GM12878 (cell line): ENCODE measurements around the gene UTS2R. TPM values are rescaled to one million over a fixed set of nuclear protein-coding genes. Genes with fewer than 3 reads are reported as not detected.

Experiments
- ATAC-seq: fragments of 200-7000 bp; cut with Tn5 transposase; 3 replicates; pipeline ENCODE4 v1.9.1; 2020; ENCODE audit warnings: mild to moderate bottlenecking, moderate library complexity
- BruUV-seq: library from RNA; stranded (reverse); fragments of 400-500 nt; replicated peaks from 2 replicates; lab custom pipeline; 2021; lab: Mats Ljungman, UMichigan
- CTCF ChIA-PET: fragments of 300-600 bp; sonication (Branson Sonifier 250); formaldehyde crosslinking; extraction: SDS; loops from one replicate; lab custom pipeline; 2021; ENCODE audit warnings: inconsistent platforms; lab: Yijun Ruan, JAX
- POLR2A ChIA-PET: fragments of 350-600 bp; formaldehyde crosslinking; extraction: SDS; loops from one replicate; lab custom pipeline; 2021; ENCODE audit warnings: inconsistent platforms; lab: Charles Lee
- RAD21 ChIA-PET: fragments of 300-600 bp; sonication (Branson Sonifier 250); formaldehyde crosslinking; loops from one replicate; lab custom pipeline; 2023; ENCODE audit warnings: antibody characterized with exemption; ENCODE audit not compliant: unreplicated experiment; lab: Charles Lee
- SMC1A ChIA-PET: fragments of 300-600 bp; sonication (Branson Sonifier 250); formaldehyde crosslinking; loops from one replicate; lab custom pipeline; 2023; ENCODE audit not compliant: unreplicated experiment, uncharacterized antibody; lab: Charles Lee
- DNase-seq: peaks from one replicate; pipeline ENCODE4 v3.0.0-alpha.2; 2011; ENCODE audit warnings: low read depth, low spot score
- FAIRE-seq: peaks from 3 replicates; lab custom pipeline; 2011; peaks lifted over from hg19 to GRCh38; lab: Jason Lieb, UNC
- H2AFZ ChIP-seq: 2 replicates; pipeline ENCODE4 v1.6.0; 2011; ENCODE audit warnings: low read depth, low read length, control low read depth; ENCODE audit not compliant: control insufficient read depth
- H3K27ac ChIP-seq: 2 replicates; pipeline ENCODE4 v1.5.1; 2011; ENCODE audit warnings: control low read depth; ENCODE audit not compliant: control insufficient read depth, insufficient read depth
- H3K27me3 ChIP-seq, 2 experiments: replicated peaks in 1 of 2; 2 replicates each; pipeline versions ENCODE4 v1.6.0 to v1.6.1; 2011; ENCODE audit warnings: low read length in 1 of 2; ENCODE audit not compliant: control insufficient read depth in 2 of 2, insufficient read depth in 2 of 2
- H3K36me3 ChIP-seq, 2 experiments: 2 replicates each; pipeline ENCODE4 v1.5.1; 2011; ENCODE audit warnings: low read length in 1 of 2; ENCODE audit not compliant: control insufficient read depth in 2 of 2, insufficient read depth in 2 of 2
- H3K4me1 ChIP-seq: 2 replicates; pipeline ENCODE4 v1.6.1; 2011; ENCODE audit warnings: mild to moderate bottlenecking, low read length, moderate library complexity, mixed read lengths; ENCODE audit not compliant: control insufficient read depth, insufficient read depth
- H3K4me2 ChIP-seq: 2 replicates; pipeline ENCODE4 v1.6.0; 2011; ENCODE audit warnings: control low read depth; ENCODE audit not compliant: control insufficient read depth, insufficient read depth
- H3K4me3 ChIP-seq: fragments of 200-600 bp; sonication (generic); 2 replicates; pipeline ENCODE4 v1.5.1; 2016
- H3K79me2 ChIP-seq: 2 replicates; pipeline ENCODE4 v1.6.0; 2011; ENCODE audit warnings: low read length; ENCODE audit not compliant: control insufficient read depth, insufficient read depth
- H3K9ac ChIP-seq: 2 replicates; pipeline ENCODE4 v1.8.0; 2011; ENCODE audit warnings: low read length, control low read depth, mixed read lengths; ENCODE audit not compliant: control insufficient read depth, insufficient read depth
- H3K9me3 ChIP-seq: replicated peaks from 3 replicates; pipeline ENCODE4 v1.5.1; 2011; ENCODE audit warnings: mild to moderate bottlenecking, low read length; ENCODE audit not compliant: control insufficient read depth, insufficient read depth
- H4K20me1 ChIP-seq: 2 replicates; pipeline ENCODE4 v1.6.0; 2011; ENCODE audit not compliant: control insufficient read depth, insufficient read depth
- CHD2 ChIP-seq: IDR thresholded peaks from 2 replicates; pipeline ENCODE4 v1.6.1; 2011; ENCODE audit warnings: low read depth, low read length, improper control_type of control experiment, borderline replicate concordance
- PBX3 ChIP-seq: IDR thresholded peaks from 2 replicates; pipeline ENCODE4 v1.6.1; 2011; ENCODE audit warnings: mild to moderate bottlenecking, low read depth, low read length, moderate library complexity; ENCODE audit not compliant: insufficient replicate concordance
- RB1 ChIP-seq: fragments of 450-650 bp; formaldehyde crosslinking; IDR thresholded peaks from 2 replicates; pipeline ENCODE4 v1.6.1; 2017; ENCODE audit warnings: mild to moderate bottlenecking, borderline replicate concordance
- TBL1XR1 ChIP-seq: IDR thresholded peaks from 2 replicates; pipeline ENCODE4 v1.6.1; 2012; ENCODE audit warnings: low read depth, low read length, improper control_type of control experiment
- USF2 ChIP-seq: IDR thresholded peaks from 2 replicates; pipeline ENCODE4 v1.6.1; 2011; ENCODE audit warnings: low read depth, low read length, improper control_type of control experiment, borderline replicate concordance
- YY1 ChIP-seq: IDR thresholded peaks from 2 replicates; pipeline ENCODE4 v1.6.1; 2011; ENCODE audit warnings: low read depth, mild to moderate bottlenecking, low read length
- WGBS: methylation state at CpG from one replicate; pipeline ENCODE4 v1.1.6; 2016; ENCODE audit warnings: low lambda C conversion rate; ENCODE audit not compliant: insufficient replicate concordance, insufficient coverage; ENCODE audit errors: missing lambda C conversion rate; 5-methylcytosine and 5-hydroxymethylcytosine counted together
- in situ Hi-C: fragments of 300-500 bp; cut with MboI; formaldehyde crosslinking; loops from 9 replicates; pipeline ENCODE4 v1.14.3; 2018; ENCODE audit warnings: mixed read lengths
- intact Hi-C: fragments of 100-400 bp; cut with micrococcal nuclease; formaldehyde crosslinking; loops from one replicate; pipeline ENCODE4 v1.14.2; 2022; ENCODE audit not compliant: unreplicated experiment
- polyA plus RNA-seq, 11 experiments: library from polyadenylated mRNA; depleted of rRNA in 4 of 11; unstranded in 6 of 11; stranded (reverse) in 5 of 11; fragments of >200 nt; fragmentation: Nextera tagmentation in 4 of 11; fragmentation: Illumina TruSeq in 1 of 11; extraction: Ambion mirVana in 4 of 11; extraction: Trizol in 1 of 11; gene quantifications; 1 replicate in 1 of 11; 2 replicates in 10 of 11; pipeline versions ENCODE4 v1.2.1 to v1.2.3, GENCODE V29; 2011 to 2016; ENCODE audit warnings: inconsistent platforms in 2 of 11, missing spikeins in 2 of 11, low read depth in 1 of 11
- total RNA-seq, 4 experiments: library from RNA; depleted of rRNA in 3 of 4; stranded (reverse); fragments of >200 nt in 3 of 4; fragmentation: Illumina TruSeq in 1 of 4; extraction: Trizol in 1 of 4; gene quantifications; 2 replicates each; pipeline versions ENCODE4 v1.2.1 to v1.2.3, GENCODE V29; 2013 to 2021
- TF ChIP-seq, protein P1 (sequence below): IDR thresholded peaks from 2 replicates; pipeline ENCODE4 v1.6.1; 2012; ENCODE audit warnings: low read depth, low read length, improper control_type of control experiment

UTS2R gene
- total and polyA plus RNA-seq, 10 of the 15 experiments (the other 5 are each of a cell fraction or from before 2014, with no cell fraction given) = 0.04 to 0.36 (median 0.11) TPM; not detected in 6

GRCh38 chr17:82412535-82413520 lies 41.3 kb downstream of the UTS2R start:
- ChIA-PET SMC1A (interaction anchor here (2.0 kb wide), 1 partner anchor 60 kb away, joined by 8 read pairs; no protein-coding TSS in a partner anchor), POLR2A (no interaction called here), RAD21 (interaction anchor here (1.0 kb wide), 2 partner anchors 10 to 63 kb away, joined by 3 to 4 read pairs; no protein-coding TSS in a partner anchor), CTCF (interaction anchor here (0.6 to 4.1 kb wide), 5 partner anchors 46 to 138 kb away, joined by 3 to 22 read pairs (median 3); no protein-coding TSS in a partner anchor)
- intact Hi-C loops (loop anchor here (5.0 kb wide), 1 partner anchor 181 kb away; no protein-coding TSS in a partner anchor), in situ Hi-C loops (no loop called here)
- Histone ChIP-seq H3K4me2 (no peak overlapping the region), H3K4me1 (0 out of 2 replicates have a peak, but pooled peaks cover 3% of the 10 kb centered on the region), H3K79me2 (no peaks in the 10 kb centered on the region), H3K27ac (no peak overlapping the region), H2AFZ (no peak overlapping the region), H3K9ac (no peak overlapping the region), H3K36me3 (no peaks in the 10 kb centered on the region; a peak in 1 of 4 replicates), H3K27me3 (no peaks in the 10 kb centered on the region), H3K4me3 (no peak overlapping the region), H3K9me3 (no peaks in the 10 kb centered on the region), H4K20me1 (peaks cover 5% of the 10 kb centered on the region)
- no peak for TF ChIP-seq RB1
- BruUV-seq = no TSS peak
- FAIRE-seq (no peak), DNase-seq (no peak), ATAC-seq (no peak)
- WGBS = 89% methylated on average over 26 of the region's 29 CpGs

- Histone ChIP-seq H3K4me3 (no peak overlapping the region), H3K27me3 (no peaks in the 10 kb centered on the region), H3K4me2 (no peak overlapping the region), H3K9me3 (no peaks in the 10 kb centered on the region), H2AFZ (no peak overlapping the region), H3K9ac (no peak overlapping the region), H3K36me3 (no peaks in the 10 kb centered on the region; a peak in 1 of 4 replicates), H3K4me1 (0 out of 2 replicates have a peak, but pooled peaks cover 5% of the 10 kb centered on the region), H4K20me1 (peaks cover 5% of the 10 kb centered on the region), H3K79me2 (peaks cover 2% of the 10 kb centered on the region; the same call in 1 of the 2 replicates), H3K27ac (no peak overlapping the region)
- FAIRE-seq (peak; percentile 76), DNase-seq (no peak), ATAC-seq (peak; percentile 68)
- RAD21 ChIA-PET = interaction anchor here (1.3 kb wide), 1 partner anchor 58 kb away, joined by 3 read pairs; no protein-coding TSS in a partner anchor
- BruUV-seq = no TSS peak
- POLR2A ChIA-PET = no interaction called here
- in situ Hi-C loops (no loop called here), intact Hi-C loops (loop anchor here (1.0 to 5.0 kb wide), 2 partner anchors 63 to 182 kb away; no protein-coding TSS in a partner anchor)
- WGBS = 47% methylated on average over 38 of the region's 38 CpGs
- CTCF ChIA-PET = interaction anchor here (0.7 to 4.1 kb wide), 7 partner anchors 48 to 385 kb away, joined by 3 to 22 read pairs (median 3); no protein-coding TSS in a partner anchor
- SMC1A ChIA-PET = interaction anchor here (0.6 to 2.0 kb wide), 3 partner anchors 62 to 65 kb away, joined by 3 to 8 read pairs (median 3); no protein-coding TSS in a partner anchor
- TF ChIP-seq, protein P1, sequence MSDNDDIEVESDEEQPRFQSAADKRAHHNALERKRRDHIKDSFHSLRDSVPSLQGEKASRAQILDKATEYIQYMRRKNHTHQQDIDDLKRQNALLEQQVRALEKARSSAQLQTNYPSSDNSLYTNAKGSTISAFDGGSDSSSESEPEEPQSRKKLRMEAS = 0 out of 2 replicates have a peak, but pooled peaks have one; percentile 19
- TF ChIP-seq USF2 (no peak), CHD2 (no peak), YY1 (peak; percentile 34; the same call in 1 of the 2 replicates), TBL1XR1 (no peak), PBX3 (no peak)
Observed at GRCh38 chr17:82414548-82415281, 43.1 kb downstream of the UTS2R start.
